SKM-1 (cell line): Measurements from ENCODE around the gene ATP6V1C2.
"Not testable (repeated sequence)": the region's sequence is repeated elsewhere in the genome, so short reads cannot be mapped to it uniquely, and the experiment has no call there.

Source experiments
- DNase-seq: peaks from one replicate; lab custom pipeline; 2025; ENCODE audit not compliant: unreplicated experiment; lab: John Stamatoyannopoulos, UW

The ATP6V1C2 gene

GRCh38 chr2:10765914-10766313, 44.5 kb downstream of the ATP6V1C2 start:
- DNase-seq: no peak

GRCh38 chr2:10768063-10768507, 46.7 kb downstream of the ATP6V1C2 start:
- DNase-seq: no peak

- DNase-seq: no peak
Measured at GRCh38 chr2:10770956-10771750, 49.7 kb downstream of the ATP6V1C2 start.

GRCh38 chr2:10771786-10772185, 50.4 kb downstream of the ATP6V1C2 start:
- DNase-seq: no peak

DNA sequence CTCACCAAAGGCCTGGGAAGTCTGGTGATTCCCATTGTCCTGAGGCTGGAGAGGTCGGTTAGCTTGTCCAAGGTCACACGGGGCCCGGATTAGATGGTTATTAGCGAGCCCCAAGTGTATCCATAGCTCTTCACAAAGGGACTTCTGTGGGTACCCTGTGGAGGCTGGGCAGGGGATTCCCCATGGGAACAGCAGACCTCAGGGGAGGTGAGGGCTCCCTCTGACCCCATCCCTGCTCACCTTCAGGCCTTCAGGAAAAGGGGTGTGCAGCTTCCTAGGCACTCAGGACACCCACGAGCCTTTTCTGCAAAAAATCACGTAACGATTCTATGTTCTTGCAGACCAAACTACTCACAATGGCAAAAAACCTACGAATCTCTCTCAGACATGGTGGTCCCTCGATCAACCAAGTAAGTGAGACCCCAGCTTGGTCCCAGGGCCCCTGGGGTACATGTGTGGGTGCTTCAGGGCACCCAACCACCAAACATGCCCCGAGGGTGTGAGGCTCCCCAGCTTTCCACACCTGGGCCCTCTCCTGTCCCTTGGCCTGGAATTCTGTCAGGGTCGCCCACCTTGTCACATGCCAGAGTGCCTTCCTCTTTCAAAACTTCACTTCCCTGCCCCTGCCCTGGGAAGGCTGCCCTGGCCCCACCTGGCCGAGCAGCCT, 50.9 kb downstream of the ATP6V1C2 start:
- DNase-seq: no peak

GRCh38 chr2:10772868-10773215, 51.4 kb downstream of the ATP6V1C2 start:
- DNase-seq: no peak

DNA sequence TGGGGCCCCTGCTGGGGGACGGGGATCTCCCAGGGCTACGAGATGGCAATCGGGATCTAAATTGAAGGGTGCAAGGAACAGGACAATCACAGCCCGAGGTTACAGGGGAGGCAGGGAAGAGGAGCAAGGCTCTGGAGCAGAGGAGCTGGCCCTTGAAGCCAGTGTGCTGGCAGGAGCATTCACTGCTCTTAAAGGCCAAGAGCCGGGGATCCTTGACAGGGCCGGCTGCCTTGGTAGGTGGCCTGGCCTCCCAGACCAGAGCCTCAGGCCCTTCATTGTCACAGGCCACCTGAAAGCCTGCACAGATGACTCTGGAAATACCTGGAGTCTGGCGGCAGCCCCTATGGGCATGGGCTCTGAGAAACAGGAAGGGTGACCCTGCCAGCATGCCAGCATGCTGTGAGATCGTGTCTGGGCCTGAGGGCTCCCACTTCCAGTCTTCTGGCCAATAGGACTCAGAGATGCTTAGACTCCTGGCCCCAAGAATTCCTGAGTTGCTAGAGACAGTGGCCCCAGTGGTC, 52.5 kb downstream of the ATP6V1C2 start:
- no peak for DNase-seq

GRCh38 chr2:10774394-10774793, 53.0 kb downstream of the ATP6V1C2 start:
- DNase-seq: no peak

GRCh38 chr2:10775021-10775780, 53.8 kb downstream of the ATP6V1C2 start:
- no peak for DNase-seq

DNA sequence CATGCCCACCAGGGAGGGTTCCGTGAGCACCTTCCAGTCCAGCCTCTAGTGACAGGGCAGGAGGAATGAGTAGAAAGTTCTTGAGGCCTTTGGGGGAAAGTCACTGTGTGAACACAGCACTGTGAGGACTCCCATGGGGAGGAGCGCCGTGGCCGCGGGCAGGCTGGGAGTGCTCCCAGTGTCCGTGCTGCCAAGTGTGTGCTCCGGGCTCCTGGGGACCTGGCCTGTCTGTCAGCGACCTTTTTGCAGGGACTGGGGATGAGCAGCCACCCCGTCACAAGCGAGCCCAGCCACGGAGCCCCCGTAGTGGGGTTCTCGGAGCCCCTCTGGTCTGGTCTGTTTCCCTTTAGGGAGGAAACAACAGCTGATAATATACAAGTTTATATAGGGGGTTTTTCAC, 54.4 kb downstream of the ATP6V1C2 start:
- DNase-seq: no peak

GRCh38 chr2:10776231-10776977, 55.0 kb downstream of the ATP6V1C2 start:
- no peak for DNase-seq

DNA sequence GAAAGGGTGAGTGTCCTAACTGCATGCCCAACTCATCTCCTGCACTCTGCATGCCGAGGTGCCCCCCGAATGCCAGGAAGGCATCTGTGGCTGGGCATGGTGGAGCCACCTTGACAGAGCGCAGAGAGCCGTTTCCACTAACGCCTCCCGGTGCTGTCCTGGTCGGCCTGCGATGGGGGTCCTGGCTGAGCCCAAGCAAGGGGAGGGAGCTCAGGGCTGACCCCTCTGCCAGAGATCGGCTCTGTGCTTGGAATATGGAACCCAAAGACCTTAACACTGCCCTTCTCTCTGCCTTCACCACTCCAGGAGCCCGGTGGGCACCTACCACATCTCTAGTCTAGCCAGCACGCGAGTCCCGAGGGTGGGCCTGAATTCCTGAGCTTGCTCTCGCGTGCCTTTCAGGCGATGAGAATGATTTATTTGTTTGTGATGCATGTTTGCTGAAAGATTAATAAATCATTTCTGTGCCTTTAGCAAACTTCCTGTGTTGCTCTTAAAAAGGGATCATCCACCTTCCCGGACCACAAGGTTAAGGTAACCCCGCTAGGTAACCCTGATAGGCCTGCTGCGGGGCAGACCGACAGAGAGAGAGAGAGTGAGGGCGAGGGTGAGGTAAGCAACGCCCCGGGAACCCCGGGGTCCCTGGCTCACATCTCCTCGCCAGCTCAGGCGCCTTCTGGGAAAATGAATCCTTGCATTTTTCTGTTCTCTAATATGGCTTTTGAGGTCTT, 55.8 kb downstream of the ATP6V1C2 start:
- DNase-seq: no peak

DNA sequence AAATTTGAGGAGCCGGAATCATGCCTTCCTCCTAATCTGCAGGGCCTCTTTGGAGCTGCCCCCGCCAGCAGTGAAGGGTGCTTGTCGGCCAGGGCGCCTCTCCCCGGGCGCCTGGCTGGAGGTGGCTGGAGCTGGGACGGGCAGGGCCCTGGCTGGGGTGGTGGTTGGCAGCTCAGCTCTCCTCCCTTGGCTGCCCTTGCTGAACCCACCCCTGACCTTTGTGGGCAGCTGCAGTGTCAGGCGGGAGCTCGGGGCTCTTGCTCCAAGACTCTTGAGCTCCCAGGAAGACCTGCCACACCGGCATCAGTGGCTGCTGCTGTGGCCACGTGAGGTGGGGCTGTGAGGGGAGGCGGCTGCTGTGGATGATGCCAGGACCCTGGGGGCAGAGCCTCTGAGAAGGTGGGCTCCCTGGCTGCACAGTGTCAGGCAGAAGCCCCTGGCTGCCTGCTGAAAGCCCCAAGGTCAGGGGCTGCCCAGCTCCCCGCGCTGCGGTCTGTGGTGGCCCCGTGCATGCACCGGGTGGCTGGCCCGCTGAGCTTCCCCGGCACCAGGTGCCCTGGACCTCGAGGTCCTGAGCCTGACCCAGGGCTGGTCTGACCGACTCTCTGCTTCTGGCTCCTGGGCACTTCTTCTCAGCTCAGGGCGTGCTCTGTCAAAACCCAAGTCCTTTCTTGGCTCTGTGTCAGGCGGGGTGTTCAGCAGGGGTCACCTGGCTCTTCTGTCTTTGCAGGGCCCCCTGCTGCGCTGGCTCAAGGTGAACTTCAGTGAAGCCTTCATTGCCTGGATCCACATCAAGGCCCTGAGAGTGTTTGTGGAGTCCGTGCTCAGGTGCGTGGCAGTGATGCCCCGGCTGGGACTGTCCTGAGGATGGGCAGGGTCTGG, 56.7 kb downstream of the ATP6V1C2 start:
- no peak for DNase-seq

DNA sequence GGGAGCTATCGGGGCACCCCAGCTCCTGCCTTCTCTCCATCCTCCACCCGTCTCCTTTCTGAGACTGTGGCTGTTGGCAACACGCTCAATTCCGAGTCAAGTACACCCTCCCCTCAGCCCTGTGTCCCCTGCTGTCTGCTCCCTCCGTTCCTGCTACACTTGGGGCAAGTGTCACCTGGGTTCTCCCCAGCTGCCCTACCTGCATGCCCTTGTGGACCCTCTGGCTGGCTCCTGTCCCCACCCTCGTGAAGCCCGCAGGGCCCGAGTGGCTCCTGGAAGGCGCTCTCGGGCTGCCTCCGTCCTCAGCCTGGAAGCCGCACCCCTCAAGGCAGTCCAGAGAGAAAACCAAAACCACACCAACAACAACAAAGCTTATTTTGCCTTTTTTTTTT, 57.3 kb downstream of the ATP6V1C2 start:
- DNase-seq: no peak

GRCh38 chr2:10779776-10780490, 58.5 kb downstream of the ATP6V1C2 start:
- no peak for DNase-seq

DNA sequence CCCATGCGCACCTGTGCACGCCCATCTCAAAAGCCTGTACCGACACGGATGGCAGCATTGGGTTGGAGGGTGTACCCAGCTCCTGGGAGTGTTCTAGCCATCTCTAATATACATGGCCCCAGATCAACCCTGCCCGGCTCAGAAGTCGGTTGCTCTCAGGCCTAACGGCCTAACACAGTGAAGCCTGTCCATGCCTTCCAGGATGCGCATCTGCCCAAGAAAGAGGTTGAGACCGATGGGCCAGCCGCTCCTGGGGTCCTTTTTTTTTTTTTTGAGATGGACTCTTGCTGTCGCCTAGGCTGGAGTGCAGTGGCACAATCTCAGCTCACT, 59.0 kb downstream of the ATP6V1C2 start:
- no peak for DNase-seq

- not testable (repeated sequence) for DNase-seq
Measured at GRCh38 chr2:10780821-10781220, 59.4 kb downstream of the ATP6V1C2 start.

- DNase-seq: no peak
Measured at GRCh38 chr2:10781746-10782145, 60.3 kb downstream of the ATP6V1C2 start.

DNA sequence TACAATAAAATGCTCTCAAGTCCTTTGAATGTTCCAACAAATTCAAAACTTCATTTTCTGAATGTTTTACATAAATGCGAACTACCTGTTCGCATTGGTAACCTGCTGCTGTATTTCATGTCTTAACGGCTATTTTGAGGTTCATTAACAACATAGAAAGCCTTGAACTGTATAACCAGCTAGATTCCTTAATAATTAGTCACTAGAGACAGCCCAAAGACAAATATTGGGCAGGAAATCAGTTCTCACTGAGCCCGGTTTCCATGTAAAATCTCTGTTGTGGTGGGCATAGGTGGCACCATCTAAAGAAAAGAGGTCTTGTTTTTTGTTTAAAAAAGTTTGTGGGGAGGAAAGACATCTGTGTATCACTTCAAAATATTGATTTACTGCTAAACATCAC, 62.0 kb downstream of the ATP6V1C2 start:
- no peak for DNase-seq
